ENCODE results near the gene ATP6V0B. TPM values are rescaled to one million over a fixed set of nuclear protein-coding genes. Genes with fewer than 3 reads are reported as not detected.

Gene ATP6V0B
- total and polyA plus RNA-seq, 2 of the 8 experiments (the other 6 are each of a cell fraction or from before 2014, with no cell fraction given): 105 to 308 TPM

- H2BK5ac ChIP-seq (ENCODE audit: low read depth, low read length): peak overlapping the region; percentile 62; the same call in 1 of the 2 replicates
- H3K18ac ChIP-seq (ENCODE audit: extremely low read depth, low read length): peak overlapping the region; percentile 34; the same call in 1 of the 2 replicates
- H3K9ac ChIP-seq (replicated peaks in 1 of 4; ENCODE audit: extremely low read depth in 1 of 4, low read depth in 3 of 4, low read length in 3 of 4): peak overlapping the region; percentile 2 to 72 (median 46); a peak in 6 of 7 replicates
- H3K9me3 ChIP-seq (ENCODE audit: insufficient read depth in 2 of 2, low read depth in 1 of 2, low read length in 1 of 2): no peaks in the 10 kb centered on the region
- peak overlapping the region; percentile 63 for H4K91ac ChIP-seq (replicated peaks; ENCODE audit: insufficient read length, low read length)
- TF ChIP-seq JUN (IDR thresholded peaks at IDR 0.05; ENCODE audit: low read depth, low read length) (no peak), SP4 (IDR thresholded peaks at IDR 0.05; ENCODE audit: low read length) (no peak), CEBPB (IDR thresholded peaks at IDR 0.05; ENCODE audit: low read depth, low read length) (peak; percentile 20; the same call in 1 of the 2 replicates), RNF2 (IDR thresholded peaks at IDR 0.05; ENCODE audit: borderline replicate concordance, low read depth, low read length, missing control alignments, poor library complexity, severe bottlenecking) (no peak)
- peak overlapping the region; percentile 84; the same call in 1 of the 2 replicates for H2AK5ac ChIP-seq (ENCODE audit: low read depth, low read length)
- H3K27me3 ChIP-seq (replicated peaks in 1 of 4; ENCODE audit: control insufficient read depth in 3 of 4, extremely low read depth in 1 of 4, insufficient read depth in 3 of 4, low read length in 3 of 4): no peaks in the 10 kb centered on the region
- H2AFZ ChIP-seq (ENCODE audit: low read length): no peak overlapping the region
- H2BK15ac ChIP-seq (ENCODE audit: low read length): peak overlapping the region; percentile 77
- FAIRE-seq (no peak), DNase-seq (ENCODE audit: low read depth in 1 of 2, low spot score in 2 of 2) (no peak)
- no peak overlapping the region for H3K4ac ChIP-seq (replicated peaks; ENCODE audit: insufficient read length, low read depth, low read length)
- H3K4me3 ChIP-seq (ENCODE audit: extremely low read depth in 1 of 4, insufficient read depth in 2 of 4, low read depth in 3 of 4, low read length in 4 of 4): peak overlapping the region; percentile 42 to 74 (median 64); a peak in 7 of 8 replicates
- ChIA-PET POLR2A (ENCODE audit: partially characterized antibody) (interaction anchor here (0.6 to 1.9 kb wide), 9 partner anchors 9 to 217 kb away, joined by 3 to 10 read pairs (median 4); partner anchors contain the start of genes CCDC24 and DPH2), CTCF (ENCODE audit: partially characterized antibody) (interaction anchor here (0.8 to 1.1 kb wide), 5 partner anchors 8 to 217 kb away, joined by 3 to 5 read pairs (median 3); no protein-coding TSS in a partner anchor)
- H3K79me2 ChIP-seq (ENCODE audit: control insufficient read depth in 1 of 2, insufficient read depth in 2 of 2, low read length in 2 of 2): peaks cover 0 to 21% of the 10 kb centered on the region in 2 experiments; a peak in 2 of 4 replicates
- H2BK120ac ChIP-seq (replicated peaks; ENCODE audit: low read depth, low read length): no peak overlapping the region
- 78% methylated on average over 13 of the region's 13 CpGs; no CpG with 5 or more reads in 1 of the 2 experiments for WGBS, 2 experiments (ENCODE audit: extremely low coverage in 1 of 2, insufficient coverage in 1 of 2, insufficient read length in 1 of 2, insufficient replicate concordance in 2 of 2, low coverage in 1 of 2, low lambda C conversion rate in 2 of 2, missing lambda C conversion rate in 1 of 2)
- peaks cover 19% of the 10 kb centered on the region for H3K23me2 ChIP-seq (ENCODE audit: low read depth, low read length)
- no peak overlapping the region; the same call in 1 of the 2 replicates for H4K8ac ChIP-seq (ENCODE audit: extremely low read depth, insufficient read depth, low read length)
- peak overlapping the region; percentile 46; the same call in 1 of the 2 replicates for H2BK12ac ChIP-seq (ENCODE audit: low read depth, low read length)
- peaks cover 28% of the 10 kb centered on the region for H3K79me1 ChIP-seq (ENCODE audit: low read depth, low read length)
- H3K27ac ChIP-seq (ENCODE audit: low read depth, low read length): no peak overlapping the region
- H3K4me2 ChIP-seq (ENCODE audit: insufficient read depth in 1 of 2, low read depth in 2 of 2, low read length in 2 of 2): peak overlapping the region; percentile 61 to 85
- no peak overlapping the region for H2BK20ac ChIP-seq (ENCODE audit: low read length)
- no peak overlapping the region for H3K23ac ChIP-seq (ENCODE audit: insufficient read length)
- no peak overlapping the region for H3K14ac ChIP-seq (ENCODE audit: insufficient read length)
- peak overlapping the region; percentile 47 for H3K56ac ChIP-seq (replicated peaks; ENCODE audit: insufficient read length, low read depth, low read length)
- peaks cover 2 to 36% of the 10 kb centered on the region in 2 experiments for H4K20me1 ChIP-seq (replicated peaks in 1 of 2; ENCODE audit: control insufficient read depth in 1 of 2, insufficient read depth in 2 of 2, low read length in 2 of 2)
- H3K36me3 ChIP-seq (ENCODE audit: control insufficient read depth in 2 of 4, insufficient read depth in 4 of 4, low read length in 3 of 4): peaks cover 2 to 31% (median 15%) of the 10 kb centered on the region in 4 experiments; a peak in 5 of 8 replicates
- H3K4me1 ChIP-seq (replicated peaks in 1 of 4; ENCODE audit: control insufficient read depth in 3 of 4, insufficient read depth in 4 of 4, low read length in 3 of 4): peaks cover 4 to 17% (median 14%) of the 10 kb centered on the region in 4 experiments
- no peak overlapping the region for H4K5ac ChIP-seq (ENCODE audit: insufficient read length, low read depth, low read length)
These were observed 5.7 kb downstream of the ATP6V0B start for GRCh38 chr1:43980255-43981134.
